HCT116 (cell line): ENCODE measurements around the gene GPHN. TPM values are rescaled to one million over a fixed set of nuclear protein-coding genes. Genes with fewer than 3 reads are reported as not detected.

Source experiments
- ATAC-seq: fragments of 200-7000 bp; cut with Tn5 transposase; 2 replicates; pipeline ENCODE4 v1.9.1; 2020; ENCODE audit warnings: mild to moderate bottlenecking, moderate library complexity
- BruUV-seq: library from RNA; stranded (reverse); fragments of 400-500 nt; replicated peaks from 2 replicates; lab custom pipeline; 2021; lab: Mats Ljungman, UMichigan
- CTCF ChIA-PET: fragments of 300-600 bp; sonication (Branson Sonifier 250); formaldehyde crosslinking; loops from one replicate; lab custom pipeline; 2021; ENCODE audit warnings: antibody characterized with exemption; lab: Charles Lee
- POLR2A ChIA-PET: fragments of 300-600, 350-600 bp; sonication (Branson Sonifier 250); formaldehyde crosslinking; loops from one replicate; lab custom pipeline; 2021; ENCODE audit warnings: antibody characterized with exemption; lab: Charles Lee
- RAD21 ChIA-PET, 2 experiments: fragments of 300-600 bp; sonication (Branson Sonifier 250); formaldehyde crosslinking; loops; one replicate each; lab custom pipeline; 2023; ENCODE audit warnings: low total read pairs in 2 of 2; ENCODE audit not compliant: uncharacterized antibody in 2 of 2, unreplicated experiment in 2 of 2, low non-redundant PET in 1 of 2; lab: Charles Lee
- DNase-seq: peaks from one replicate; pipeline ENCODE4 v3.0.0-alpha.2; 2010; ENCODE audit warnings: low read depth, low spot score
- H2AFZ ChIP-seq: fragments of 200-600 bp; shearing (Covaris generic), sonication (generic); 2 replicates; pipeline ENCODE4 v1.6.1; 2017; ENCODE audit warnings: low read depth, mixed run types, mixed read lengths, antibody characterized with exemption, low read length; ENCODE audit not compliant: poor library complexity, severe bottlenecking
- H3K27ac ChIP-seq: 2 replicates; pipeline ENCODE4 v1.5.1; 2012; ENCODE audit warnings: low read depth, low read length
- H3K27me3 ChIP-seq: fragments of 200-600 bp; sonication (generic); 2 replicates; pipeline ENCODE4 v1.6.1; 2016; ENCODE audit warnings: mixed run types, low read length, mixed read lengths; ENCODE audit not compliant: insufficient read depth
- H3K36me3 ChIP-seq, 2 experiments: fragments of 200-500 bp in 1 of 2; fragments of 200-600 bp in 1 of 2; sonication (Bioruptor generic) in 1 of 2; sonication (generic) in 1 of 2; 2 replicates each; pipeline versions ENCODE4 v1.5.1 to v1.6.1; 2014 to 2016; ENCODE audit warnings: low read length in 2 of 2, inconsistent platforms in 1 of 2, mixed read lengths in 1 of 2, mixed run types in 1 of 2; ENCODE audit not compliant: insufficient read depth in 2 of 2, control insufficient read depth in 1 of 2
- H3K4me1 ChIP-seq, 2 experiments: fragments of 200-600 bp in 1 of 2; sonication (generic) in 1 of 2; 2 replicates each; pipeline versions ENCODE4 v1.5.1 to v1.6.1; 2012 to 2017; ENCODE audit warnings: low read length in 2 of 2, inconsistent platforms in 1 of 2, mild to moderate bottlenecking in 1 of 2, mixed read lengths in 1 of 2, mixed run types in 1 of 2, moderate library complexity in 1 of 2; ENCODE audit not compliant: insufficient read depth in 2 of 2, control insufficient read depth in 1 of 2
- H3K4me2 ChIP-seq: fragments of 200-600 bp; sonication (generic); 2 replicates; pipeline ENCODE4 v1.6.1; 2017; ENCODE audit warnings: mixed run types, low read length, mixed read lengths
- H3K4me3 ChIP-seq, 2 experiments: fragments of 200-600 bp in 1 of 2; sonication (generic) in 1 of 2; replicated peaks in 1 of 2; 2 replicates each; pipeline ENCODE4 v1.5.1; 2011 to 2016; ENCODE audit warnings: low read length in 2 of 2, control low read depth in 1 of 2, low read depth in 1 of 2, mild to moderate bottlenecking in 1 of 2, mixed read lengths in 1 of 2, mixed run types in 1 of 2
- H3K79me2 ChIP-seq: fragments of 200-600 bp; sonication (generic); 2 replicates; pipeline ENCODE4 v1.6.1; 2017; ENCODE audit warnings: mild to moderate bottlenecking, mixed run types, low read length, moderate library complexity, mixed read lengths; ENCODE audit not compliant: insufficient read depth
- H3K9ac ChIP-seq: fragments of 200-600 bp; sonication (generic); 2 replicates; pipeline ENCODE4 v1.6.1; 2016; ENCODE audit warnings: low read length, mixed read lengths
- H3K9me2 ChIP-seq: fragments of 200-600 bp; sonication (generic), shearing (Covaris generic); 2 replicates; pipeline ENCODE4 v1.6.1; 2017; ENCODE audit warnings: mixed run types, mild to moderate bottlenecking, moderate library complexity; ENCODE audit not compliant: insufficient read depth
- H3K9me3 ChIP-seq, 2 experiments: fragments of 200-500 bp in 1 of 2; fragments of 200-600 bp in 1 of 2; sonication (Bioruptor generic) in 1 of 2; sonication (generic) in 1 of 2; 2 replicates each; pipeline ENCODE4 v1.6.1; 2014 to 2017; ENCODE audit warnings: low read length in 2 of 2, mixed read lengths in 2 of 2, inconsistent platforms in 1 of 2, low read depth in 1 of 2, mild to moderate bottlenecking in 1 of 2, mixed run types in 1 of 2, moderate library complexity in 1 of 2; ENCODE audit not compliant: control insufficient read depth in 1 of 2, insufficient read depth in 1 of 2
- H4K20me1 ChIP-seq: fragments of 200-600 bp; sonication (generic), shearing (Covaris generic); 2 replicates; pipeline ENCODE4 v1.6.1; 2017; ENCODE audit warnings: mixed run types, mild to moderate bottlenecking, moderate library complexity; ENCODE audit not compliant: insufficient read depth
- ATF3 ChIP-seq: IDR thresholded peaks from 2 replicates; pipeline ENCODE4 v1.6.1; 2012
- CBX3 ChIP-seq: IDR thresholded peaks from 2 replicates; pipeline ENCODE4 v1.6.1; 2012; ENCODE audit warnings: low read depth
- CEBPB ChIP-seq: IDR thresholded peaks from 2 replicates; pipeline ENCODE4 v1.6.1; 2012; ENCODE audit warnings: low read depth
- CTCF ChIP-seq, 3 experiments: fragments of 200-600 bp in 1 of 3; sonication (generic) in 1 of 3; IDR thresholded peaks in 2 of 3; conservative IDR thresholded peaks in 1 of 3; 2 replicates each; pipeline ENCODE4 v1.5.1; 2012 to 2017; ENCODE audit warnings: low read depth in 2 of 3, low read length in 2 of 3, antibody characterized with exemption in 1 of 3, borderline replicate concordance in 1 of 3, control low read depth in 1 of 3, mild to moderate bottlenecking in 1 of 3, mixed read lengths in 1 of 3, mixed run types in 1 of 3, moderate library complexity in 1 of 3; ENCODE audit not compliant: insufficient read depth in 1 of 3
- EGR1 ChIP-seq: IDR thresholded peaks from 2 replicates; pipeline ENCODE4 v1.6.1; 2012; ENCODE audit warnings: low read depth
- ELF1 ChIP-seq: IDR thresholded peaks from 2 replicates; pipeline ENCODE4 v1.6.1; 2012; ENCODE audit warnings: low read depth, borderline replicate concordance
- EZH2 ChIP-seq: fragments of 200-600 bp; sonication (generic); IDR thresholded peaks from 2 replicates; pipeline ENCODE4 v1.6.1; 2017; ENCODE audit warnings: antibody characterized with exemption, mixed run types
- EZH2phosphoT487 ChIP-seq: fragments of 200-600 bp; IDR thresholded peaks from 2 replicates; pipeline ENCODE4 v1.6.1; 2018; ENCODE audit warnings: antibody characterized with exemption, borderline replicate concordance
- MAX ChIP-seq: IDR thresholded peaks from 2 replicates; pipeline ENCODE4 v1.6.1; 2012
- POLR2A ChIP-seq: IDR thresholded peaks from 2 replicates; pipeline ENCODE4 v1.7.0; 2011; ENCODE audit warnings: borderline replicate concordance; ENCODE audit not compliant: insufficient read depth, insufficient read length; ENCODE audit errors: extremely low read depth
- POLR2AphosphoS5 ChIP-seq: IDR thresholded peaks from 2 replicates; pipeline ENCODE4 v1.6.1; 2011; ENCODE audit warnings: mild to moderate bottlenecking, low read depth, low read length, moderate library complexity
- SIN3A ChIP-seq: IDR thresholded peaks from 2 replicates; pipeline ENCODE4 v1.6.1; 2012; ENCODE audit warnings: low read depth
- SP1 ChIP-seq: IDR thresholded peaks from 2 replicates; pipeline ENCODE4 v1.6.1; 2012; ENCODE audit warnings: low read depth
- TCF7L2 ChIP-seq: IDR thresholded peaks from 2 replicates; pipeline ENCODE4 v1.7.0; 2011; ENCODE audit warnings: borderline replicate concordance, inconsistent platforms; ENCODE audit not compliant: insufficient read depth, insufficient read length; ENCODE audit errors: extremely low read depth
- YY1 ChIP-seq: IDR thresholded peaks from 2 replicates; pipeline ENCODE4 v1.6.1; 2011; ENCODE audit warnings: low read length, low read depth, moderate library complexity, mild to moderate bottlenecking; ENCODE audit not compliant: insufficient replicate concordance; ENCODE audit errors: extremely low read depth
- ZBTB33 ChIP-seq: IDR thresholded peaks from 2 replicates; pipeline ENCODE4 v1.6.1; 2011; ENCODE audit warnings: mild to moderate bottlenecking, low read length, moderate library complexity; ENCODE audit not compliant: insufficient replicate concordance; ENCODE audit errors: extremely low read depth
- ZFX ChIP-seq: fragments of 450-650 bp; IDR thresholded peaks from 2 replicates; pipeline ENCODE4 v1.6.1; 2017
- ZNF274 ChIP-seq: fragments of 200-500 bp; sonication (Bioruptor generic); IDR thresholded peaks from 2 replicates; pipeline ENCODE4 v1.6.1; 2014; ENCODE audit warnings: mild to moderate bottlenecking, low read depth, low read length, inconsistent platforms
- intact Hi-C: fragments of 100-400 bp; cut with micrococcal nuclease; formaldehyde crosslinking; loops from 2 replicates; pipeline ENCODE4 v1.10.0; 2022
- total RNA-seq: library from RNA; stranded (reverse); gene quantifications from one replicate; pipeline ENCODE4 v1.2.1, GENCODE V29; 2021; ENCODE audit not compliant: unreplicated experiment

Gene GPHN
- total RNA-seq, 1 experiment from 2014 or later, result 43.8 TPM

GRCh38 chr14:67172520-67172919 is 664.6 kb downstream of the GPHN start:
- no peaks in the 10 kb centered on the region for H3K79me2 ChIP-seq
- RAD21 ChIA-PET, result no interaction called here
- CTCF ChIA-PET, result no interaction called here

More at GRCh38 chr14:67172520-67172919, 664.6 kb downstream of the GPHN start:
- POLR2A ChIA-PET, result no interaction called here
- no TSS peak for BruUV-seq
- Histone ChIP-seq H3K27ac (no peak overlapping the region), H4K20me1 (no peaks in the 10 kb centered on the region), H3K9me3 (no peaks in the 10 kb centered on the region), H3K36me3 (no peaks in the 10 kb centered on the region), H3K27me3 (no peaks in the 10 kb centered on the region), H3K4me3 (no peak overlapping the region), H3K4me1 (peaks cover 4 to 7% of the 10 kb centered on the region in 2 experiments; a peak in 2 of 4 replicates), H2AFZ (no peak overlapping the region), H3K9me2 (no peaks in the 10 kb centered on the region), H3K9ac (no peak overlapping the region), H3K4me2 (no peak overlapping the region)
- intact Hi-C loops, result no loop called here
- TF ChIP-seq MAX (no peak), EZH2phosphoT487 (no peak), CTCF (IDR thresholded peaks at IDR 0.05 in 2 of 3, conservative IDR thresholded peaks at IDR 0.05 in 1 of 3; ENCODE audit: borderline replicate concordance in 1 of 3, insufficient read depth in 1 of 3, low read depth in 2 of 3, low read length in 2 of 3) (no peak), CBX3 (no peak), SP1 (no peak), ATF3 (no peak), CEBPB (no peak), ZBTB33 (no peak), ELF1 (no peak), YY1 (no peak), SIN3A (no peak), EZH2 (no peak), TCF7L2 (no peak), ZFX (no peak), POLR2AphosphoS5 (no peak), EGR1 (no peak), POLR2A (no peak), ZNF274 (no peak)
- ATAC-seq, result no peak; the same call in 1 of the 2 replicates
- DNase-seq, result no peak
